ENCODE measurements around the gene ENOX1. TPM values are rescaled to one million over a fixed set of nuclear protein-coding genes. Genes with fewer than 3 reads are reported as not detected.
A peak's percentile ranks its signal among the peaks of the same experiment; 100 is the strongest.

Gene ENOX1
- total RNA-seq, 1 donor = 7.4 TPM

DNA sequence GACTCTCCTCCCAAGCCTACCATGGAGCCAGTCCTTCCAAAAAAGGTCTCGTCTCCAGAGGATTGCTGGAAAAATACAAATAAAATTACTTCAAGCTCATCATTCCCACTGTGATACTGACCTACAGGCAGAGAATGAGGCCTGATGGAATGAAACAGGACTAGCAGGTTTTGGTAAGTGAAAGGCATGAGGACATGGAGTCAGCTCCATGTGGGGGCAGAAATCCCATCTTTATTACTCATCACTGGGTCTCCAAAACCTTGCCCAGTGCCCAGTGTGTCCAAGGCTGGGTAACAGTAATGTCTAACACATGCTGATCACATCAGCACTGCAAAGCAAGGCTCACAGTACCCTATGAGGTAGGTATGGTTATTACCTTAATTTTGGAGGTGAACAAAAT is 528.0 kb downstream of the ENOX1 start:
- H3K4me3 ChIP-seq (ENCODE audit: low read depth, low read length) = no peak overlapping the region
- no peak for DNase-seq (ENCODE audit: low read depth)
- TF ChIP-seq, protein P1, sequence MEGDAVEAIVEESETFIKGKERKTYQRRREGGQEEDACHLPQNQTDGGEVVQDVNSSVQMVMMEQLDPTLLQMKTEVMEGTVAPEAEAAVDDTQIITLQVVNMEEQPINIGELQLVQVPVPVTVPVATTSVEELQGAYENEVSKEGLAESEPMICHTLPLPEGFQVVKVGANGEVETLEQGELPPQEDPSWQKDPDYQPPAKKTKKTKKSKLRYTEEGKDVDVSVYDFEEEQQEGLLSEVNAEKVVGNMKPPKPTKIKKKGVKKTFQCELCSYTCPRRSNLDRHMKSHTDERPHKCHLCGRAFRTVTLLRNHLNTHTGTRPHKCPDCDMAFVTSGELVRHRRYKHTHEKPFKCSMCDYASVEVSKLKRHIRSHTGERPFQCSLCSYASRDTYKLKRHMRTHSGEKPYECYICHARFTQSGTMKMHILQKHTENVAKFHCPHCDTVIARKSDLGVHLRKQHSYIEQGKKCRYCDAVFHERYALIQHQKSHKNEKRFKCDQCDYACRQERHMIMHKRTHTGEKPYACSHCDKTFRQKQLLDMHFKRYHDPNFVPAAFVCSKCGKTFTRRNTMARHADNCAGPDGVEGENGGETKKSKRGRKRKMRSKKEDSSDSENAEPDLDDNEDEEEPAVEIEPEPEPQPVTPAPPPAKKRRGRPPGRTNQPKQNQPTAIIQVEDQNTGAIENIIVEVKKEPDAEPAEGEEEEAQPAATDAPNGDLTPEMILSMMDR (IDR thresholded peaks at IDR 0.05; ENCODE audit: insufficient read depth, low read length) = no peak

GRCh38 chr13:43257765-43258164 is 529.0 kb downstream of the ENOX1 start:
- TF ChIP-seq, protein P1 (IDR thresholded peaks at IDR 0.05; ENCODE audit: insufficient read depth, low read length) = no peak
- DNase-seq (ENCODE audit: low read depth) = no peak
- H3K4me3 ChIP-seq (ENCODE audit: low read depth, low read length) = no peak overlapping the region

DNA sequence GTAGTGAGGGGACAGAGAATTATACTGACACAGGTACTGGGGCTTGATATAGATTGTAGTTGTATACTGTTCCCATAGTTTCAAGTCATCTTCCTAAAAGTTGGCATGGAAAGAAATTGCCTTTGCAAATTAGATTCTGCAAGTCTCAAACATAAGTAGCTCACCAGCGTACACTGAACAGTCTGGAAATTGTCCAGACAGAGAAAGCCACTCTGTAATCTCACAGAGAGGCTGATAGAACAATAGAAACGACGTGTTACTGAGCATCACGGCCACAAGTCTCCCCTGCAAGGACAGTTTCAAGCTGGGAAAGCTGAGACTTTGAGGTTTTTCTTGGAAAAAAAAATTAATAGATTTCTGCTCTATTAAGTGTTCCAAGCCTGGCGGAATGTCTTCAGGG is 534.8 kb downstream of the ENOX1 start:
- TF ChIP-seq, protein P1 (IDR thresholded peaks at IDR 0.05; ENCODE audit: insufficient read depth, low read length) = no peak
- no peak overlapping the region for H3K4me3 ChIP-seq (ENCODE audit: low read depth, low read length)
- no peak for DNase-seq (ENCODE audit: low read depth)

DNA sequence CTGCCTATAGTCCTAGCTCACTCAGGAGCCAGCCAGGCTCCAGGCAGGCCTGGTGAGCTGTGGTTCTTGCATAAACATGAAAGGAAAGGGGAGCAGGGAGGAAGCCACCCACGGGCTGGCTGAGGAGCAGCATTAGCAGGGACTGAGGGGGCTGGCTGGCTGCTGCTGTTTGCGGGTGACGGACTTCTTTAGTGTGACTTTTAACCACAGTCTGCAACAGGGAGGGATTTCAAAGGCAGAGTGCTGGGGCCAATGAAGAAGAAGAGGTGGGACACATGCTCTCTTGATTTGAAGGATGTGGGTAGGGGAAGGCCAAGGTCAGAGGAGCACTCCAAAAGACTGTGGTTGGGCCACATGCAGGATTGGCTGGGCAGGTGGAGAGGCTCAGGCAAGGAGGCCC is 540.4 kb downstream of the ENOX1 start:
- DNase-seq (ENCODE audit: low read depth) = no peak
- no peak overlapping the region for H3K4me3 ChIP-seq (ENCODE audit: low read depth, low read length)
- TF ChIP-seq, protein P1 (IDR thresholded peaks at IDR 0.05; ENCODE audit: insufficient read depth, low read length) = no peak

- TF ChIP-seq, protein P1 (IDR thresholded peaks at IDR 0.05; ENCODE audit: insufficient read depth, low read length) = no peak
- no peak overlapping the region for H3K4me3 ChIP-seq (ENCODE audit: low read depth, low read length)
- peak; percentile 81 for DNase-seq (ENCODE audit: low read depth)
These were observed 541.3 kb downstream of the ENOX1 start for GRCh38 chr13:43245374-43245964.

DNA sequence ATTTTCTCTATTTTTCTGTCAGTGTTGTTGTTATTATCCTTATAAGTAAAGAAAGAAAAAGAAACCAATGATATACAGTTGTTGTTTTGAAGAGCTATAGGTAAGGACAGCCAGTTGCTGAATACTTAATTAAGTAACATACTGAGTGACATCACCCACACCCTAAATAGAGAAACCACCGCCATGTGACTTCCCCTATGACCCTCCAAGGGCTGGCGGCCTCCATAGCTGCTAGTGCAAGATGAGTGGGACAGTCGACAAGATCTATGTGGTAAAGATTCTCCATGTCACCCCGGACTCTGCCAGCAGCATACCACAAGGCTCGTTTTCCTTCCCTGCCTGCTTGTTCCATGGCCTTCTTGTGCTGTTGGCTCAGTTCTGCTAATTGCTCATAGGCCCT is 542.3 kb downstream of the ENOX1 start:
- no peak for DNase-seq (ENCODE audit: low read depth)
- TF ChIP-seq, protein P1 (IDR thresholded peaks at IDR 0.05; ENCODE audit: insufficient read depth, low read length) = no peak
- H3K4me3 ChIP-seq (ENCODE audit: low read depth, low read length) = no peak overlapping the region

DNA sequence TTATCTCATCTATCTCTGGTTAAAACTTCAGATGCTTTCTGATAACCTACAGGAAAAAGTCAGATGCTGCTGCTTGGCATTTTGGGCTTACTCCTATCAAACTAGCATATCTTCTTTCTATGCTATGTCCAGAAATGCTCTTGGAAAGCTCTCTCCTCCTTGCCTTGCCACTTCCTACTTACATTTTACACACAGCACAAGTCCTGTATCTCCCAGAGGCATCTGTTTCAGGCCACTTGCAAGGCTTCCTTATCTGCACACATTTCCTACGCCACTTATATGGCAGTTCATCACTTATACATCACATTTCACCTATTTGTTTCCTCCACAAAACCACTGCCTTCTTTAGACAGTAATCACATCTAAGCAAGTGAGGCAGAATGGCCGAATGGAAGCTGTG is 543.1 kb downstream of the ENOX1 start:
- no peak for DNase-seq (ENCODE audit: low read depth)
- TF ChIP-seq, protein P1 (IDR thresholded peaks at IDR 0.05; ENCODE audit: insufficient read depth, low read length) = no peak
- no peak overlapping the region for H3K4me3 ChIP-seq (ENCODE audit: low read depth, low read length)
